Vagina (tissue), 2 donors: ENCODE data around the gene SLC7A11.

Source experiments
- POLR2A ChIP-seq, 2 donors: fragments of 450-650 bp; IDR thresholded peaks; one replicate each; pipeline ENCODE4 v1.6.1; 2017; ENCODE audit warnings: antibody characterized with exemption in 2 of 2, mild to moderate bottlenecking in 2 of 2, moderate library complexity in 2 of 2
- POLR2AphosphoS5 ChIP-seq, 2 donors: sonication (generic); formaldehyde crosslinking; IDR thresholded peaks; one replicate each; pipeline ENCODE4 v1.9.0; 2017; ENCODE audit warnings: antibody characterized with exemption in 2 of 2, mild to moderate bottlenecking in 2 of 2, low read depth in 1 of 2; ENCODE audit not compliant: insufficient read depth in 1 of 2
- TF ChIP-seq, protein P1 (sequence below), 3 experiments: fragments of 450-650 bp in 2 of 3; fragments of 200-600 bp in 1 of 3; sonication (generic) in 1 of 3; IDR thresholded peaks; one replicate each; pipeline ENCODE4 v1.5.1; 2017 to 2019; ENCODE audit warnings: antibody characterized with exemption in 3 of 3, mild to moderate bottlenecking in 2 of 3, moderate library complexity in 2 of 3

GRCh38 chr4:138223231-138223910, 18.8 kb downstream of the SLC7A11 start:
- TF ChIP-seq, protein P1, sequence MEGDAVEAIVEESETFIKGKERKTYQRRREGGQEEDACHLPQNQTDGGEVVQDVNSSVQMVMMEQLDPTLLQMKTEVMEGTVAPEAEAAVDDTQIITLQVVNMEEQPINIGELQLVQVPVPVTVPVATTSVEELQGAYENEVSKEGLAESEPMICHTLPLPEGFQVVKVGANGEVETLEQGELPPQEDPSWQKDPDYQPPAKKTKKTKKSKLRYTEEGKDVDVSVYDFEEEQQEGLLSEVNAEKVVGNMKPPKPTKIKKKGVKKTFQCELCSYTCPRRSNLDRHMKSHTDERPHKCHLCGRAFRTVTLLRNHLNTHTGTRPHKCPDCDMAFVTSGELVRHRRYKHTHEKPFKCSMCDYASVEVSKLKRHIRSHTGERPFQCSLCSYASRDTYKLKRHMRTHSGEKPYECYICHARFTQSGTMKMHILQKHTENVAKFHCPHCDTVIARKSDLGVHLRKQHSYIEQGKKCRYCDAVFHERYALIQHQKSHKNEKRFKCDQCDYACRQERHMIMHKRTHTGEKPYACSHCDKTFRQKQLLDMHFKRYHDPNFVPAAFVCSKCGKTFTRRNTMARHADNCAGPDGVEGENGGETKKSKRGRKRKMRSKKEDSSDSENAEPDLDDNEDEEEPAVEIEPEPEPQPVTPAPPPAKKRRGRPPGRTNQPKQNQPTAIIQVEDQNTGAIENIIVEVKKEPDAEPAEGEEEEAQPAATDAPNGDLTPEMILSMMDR (IDR thresholded peaks at IDR 0.05) = no peak
- TF ChIP-seq POLR2AphosphoS5 (IDR thresholded peaks at IDR 0.05; ENCODE audit: insufficient read depth in 1 of 2, low read depth in 1 of 2) (no peak), POLR2A (IDR thresholded peaks at IDR 0.05) (no peak)
